ENCODE data around the gene CDC14C. TPM values are rescaled to one million over a fixed set of nuclear protein-coding genes. Genes with fewer than 3 reads are reported as not detected.

Gene CDC14C
- total and polyA plus RNA-seq, 7 donors: not detected

DNA sequence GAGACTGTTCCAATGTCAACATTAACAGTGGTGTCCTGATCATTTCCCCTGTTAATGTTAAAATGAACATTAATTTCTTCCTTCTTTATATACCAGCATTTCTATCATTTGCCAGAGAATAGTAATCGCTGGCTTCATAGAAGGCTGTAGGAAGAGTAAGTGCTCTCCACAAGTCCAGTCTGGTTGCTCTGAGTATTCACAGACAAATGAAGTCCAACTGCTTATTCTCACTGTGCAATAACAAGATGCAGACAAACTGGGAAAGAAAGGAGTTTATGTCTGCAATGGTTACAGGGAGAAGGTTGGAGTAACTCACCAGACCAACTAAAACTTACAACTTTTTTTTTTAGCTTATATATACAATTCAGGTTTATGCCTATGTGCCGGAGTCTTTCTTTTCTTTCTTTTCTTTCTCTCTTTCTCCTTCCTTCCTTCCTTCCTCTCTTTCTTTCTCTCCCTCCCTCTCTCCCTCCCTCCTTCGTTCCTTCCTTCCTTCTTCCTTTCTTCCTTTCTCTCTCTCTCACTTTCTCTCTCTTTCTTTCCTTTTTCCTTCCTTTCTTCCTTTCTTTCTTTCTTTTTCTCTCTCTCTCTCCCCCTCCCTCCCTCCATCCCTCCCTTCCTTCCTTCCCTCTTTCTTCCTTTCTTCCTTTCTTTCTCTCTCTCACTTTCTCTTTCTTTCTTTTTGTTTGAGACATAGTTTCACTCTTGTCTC lies 19.1 kb downstream of the CDC14C start:
- WGBS, 3 donors: 76 to 83% (median 80%) methylated on average over 3 of the region's 3 CpGs
- Histone ChIP-seq H3K9me3 (no peaks in the 10 kb centered on the region), H3K27me3 (ENCODE audit: insufficient read depth in 3 of 3, low read length in 2 of 3) (no peaks in the 10 kb centered on the region), H3K27ac (no peak overlapping the region), H3K4me1 (no peaks in the 10 kb centered on the region), H3K4me3 (no peak overlapping the region), H3K36me3 (ENCODE audit: insufficient read depth in 1 of 2, low read depth in 1 of 2) (no peaks in the 10 kb centered on the region)
- intact Hi-C loops (cut with DNase I): no loop called here
- no peak for TF ChIP-seq CTCF (IDR thresholded peaks at IDR 0.05)
- DNase-seq: no peak
- ATAC-seq: no peak

- H3K27me3 ChIP-seq (ENCODE audit: insufficient read depth in 3 of 3, low read length in 2 of 3): no peaks in the 10 kb centered on the region
- no peak for TF ChIP-seq CTCF (IDR thresholded peaks at IDR 0.05)
- H3K9me3 ChIP-seq: no peaks in the 10 kb centered on the region
- ATAC-seq: no peak
- H3K36me3 ChIP-seq (ENCODE audit: insufficient read depth in 1 of 2, low read depth in 1 of 2): no peaks in the 10 kb centered on the region
- H3K27ac ChIP-seq: no peak overlapping the region
- H3K4me3 ChIP-seq: no peak overlapping the region
- intact Hi-C loops (cut with DNase I): no loop called here
- H3K4me1 ChIP-seq: no peaks in the 10 kb centered on the region
- DNase-seq: no peak
Measured at GRCh38 chr7:48955916-48956315, 31.6 kb downstream of the CDC14C start.

DNA sequence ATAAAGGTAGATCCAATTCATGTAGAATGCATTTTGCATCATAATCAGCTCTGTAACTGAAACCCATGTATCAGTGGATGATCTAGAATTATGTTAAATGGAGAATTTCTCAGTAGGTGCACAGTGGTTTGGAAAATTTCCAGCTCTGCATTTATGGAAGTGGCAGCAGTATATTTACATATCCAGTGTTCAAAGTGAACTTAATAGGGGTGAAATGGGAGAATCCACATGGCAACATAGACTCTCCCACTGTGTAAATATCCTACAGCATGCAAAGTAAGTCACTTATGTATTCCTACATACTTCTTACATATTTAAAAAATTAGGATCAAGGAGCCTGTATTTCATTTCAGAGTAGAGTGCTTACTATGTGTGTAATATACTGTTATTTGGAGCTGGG lies 35.3 kb downstream of the CDC14C start:
- Histone ChIP-seq H3K36me3 (ENCODE audit: insufficient read depth in 1 of 2, low read depth in 1 of 2) (no peaks in the 10 kb centered on the region), H3K27me3 (ENCODE audit: insufficient read depth in 3 of 3, low read length in 2 of 3) (no peaks in the 10 kb centered on the region), H3K9me3 (peaks cover 2% of the 10 kb centered on the region), H3K27ac (no peak overlapping the region), H3K4me1 (no peaks in the 10 kb centered on the region), H3K4me3 (no peak overlapping the region)
- ATAC-seq: no peak
- no peak for TF ChIP-seq CTCF (IDR thresholded peaks at IDR 0.05)
- intact Hi-C loops (cut with DNase I): no loop called here
- no peak for DNase-seq

DNA sequence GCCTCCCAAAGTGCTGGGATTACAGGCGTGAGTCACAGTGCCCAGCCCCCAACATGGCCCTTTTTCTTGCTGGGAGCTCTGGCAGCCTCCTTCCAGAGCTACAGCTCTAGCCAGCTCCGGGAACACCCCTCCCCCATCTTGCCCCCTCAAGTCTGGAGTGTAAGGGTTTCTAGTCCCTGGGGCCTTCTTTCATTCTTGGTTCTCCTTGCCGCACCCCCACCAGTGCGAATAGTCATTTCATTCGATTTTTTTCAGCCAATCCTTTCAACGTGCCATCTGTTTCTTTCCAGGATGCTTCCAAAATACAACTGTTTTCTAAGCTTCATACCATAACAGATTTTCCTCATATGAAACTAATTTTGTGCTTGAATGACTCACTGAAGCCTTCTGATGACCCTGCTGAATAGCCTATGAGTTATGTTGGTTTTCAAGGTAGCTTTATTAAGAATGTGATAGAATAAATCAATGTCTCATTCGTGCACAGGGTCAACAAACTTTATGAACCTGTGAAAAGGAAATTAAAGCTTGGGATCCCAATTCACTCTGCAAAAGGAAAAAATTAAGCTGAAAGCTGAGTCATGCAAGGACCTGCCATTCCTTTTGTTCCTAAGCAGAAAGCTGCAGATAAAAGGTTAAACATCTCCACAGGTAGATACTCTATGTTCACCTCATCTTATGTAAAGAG lies 38.6 kb downstream of the CDC14C start:
- Histone ChIP-seq H3K9me3 (peaks cover 2% of the 10 kb centered on the region), H3K4me3 (no peak overlapping the region), H3K4me1 (no peaks in the 10 kb centered on the region), H3K27ac (no peak overlapping the region), H3K36me3 (ENCODE audit: insufficient read depth in 1 of 2, low read depth in 1 of 2) (no peaks in the 10 kb centered on the region), H3K27me3 (ENCODE audit: insufficient read depth in 3 of 3, low read length in 2 of 3) (no peaks in the 10 kb centered on the region)
- intact Hi-C loops (cut with DNase I): no loop called here
- TF ChIP-seq CTCF (IDR thresholded peaks at IDR 0.05): no peak
- ATAC-seq (no peak), DNase-seq (peak in 1 of 2 donors; percentile 23)
- 38 to 59% (median 41%) methylated on average over 7 of the region's 7 CpGs for WGBS, 3 donors

Measured in psoas muscle (tissue), 8 donors.